EL (cell line): ENCODE measurements around the gene XCL1.
"Not testable (repeated sequence)": the region's sequence is repeated elsewhere in the genome, so short reads cannot be mapped to it uniquely, and the experiment has no call there.

Experiments used
- DNase-seq: peaks from one replicate; pipeline ENCODE4 v3.0.0-alpha.2; 2016

Gene XCL1, protein sequence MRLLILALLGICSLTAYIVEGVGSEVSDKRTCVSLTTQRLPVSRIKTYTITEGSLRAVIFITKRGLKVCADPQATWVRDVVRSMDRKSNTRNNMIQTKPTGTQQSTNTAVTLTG

GRCh38 chr1:168576245-168576688 is at the start of gene XCL1:
Gene XCL1 (plus strand): TSS chr1:168576605. CDS start chr1:168576638, 33 bp downstream.
- DNase-seq: not testable (repeated sequence)

GRCh38 chr1:168529518-168529917 is 46.9 kb upstream of the XCL1 start:
- no peak for DNase-seq

GRCh38 chr1:168531615-168532345 is 44.6 kb upstream of the XCL1 start:
- DNase-seq: no peak

- no peak for DNase-seq
Observed at GRCh38 chr1:168535536-168535935, 40.9 kb upstream of the XCL1 start.

- DNase-seq: not testable (repeated sequence)
Observed at GRCh38 chr1:168540798-168541197, 35.6 kb upstream of the XCL1 start.

- DNase-seq: not testable (repeated sequence)
Observed at GRCh38 chr1:168542978-168543377, 33.4 kb upstream of the XCL1 start.

DNA sequence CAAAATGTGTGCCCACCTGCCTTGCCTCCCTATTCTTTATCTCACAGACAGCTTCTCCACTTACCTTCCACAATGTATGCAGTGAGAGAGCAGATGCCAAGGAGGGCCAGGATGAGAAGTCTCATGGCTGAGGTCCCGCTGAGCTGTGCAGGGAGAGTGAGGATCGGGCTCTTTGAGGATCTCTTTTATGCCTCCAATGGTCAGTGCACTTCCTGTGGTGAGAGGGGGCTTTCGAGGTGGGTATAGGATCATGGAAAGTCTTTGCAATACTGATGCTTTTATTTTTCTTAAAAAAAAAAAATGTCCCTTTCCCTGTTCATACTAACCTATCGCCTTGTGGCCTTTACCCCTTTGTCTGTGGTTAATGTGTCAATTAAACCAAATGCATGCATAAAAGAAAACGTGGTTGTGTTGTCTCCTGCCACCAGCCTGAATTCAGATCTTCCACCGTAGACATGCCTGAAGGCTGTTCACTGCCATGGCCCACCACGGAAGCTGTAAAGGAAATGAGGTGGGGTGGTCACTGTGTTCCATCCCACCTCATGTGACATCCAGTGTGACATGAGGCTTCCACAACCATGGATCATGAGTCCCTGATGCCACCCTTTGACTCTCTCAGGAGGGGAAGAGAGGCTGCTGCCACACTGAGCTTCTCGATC is 32.4 kb upstream of the XCL1 start, which contains the start of gene XCL2:
XCL2 (minus strand) TSS at position 158 of the 659 bp plus-strand sequence; CDS start at position 125, 33 bp downstream.
- DNase-seq: not testable (repeated sequence)

GRCh38 chr1:168545678-168546552 is 30.5 kb upstream of the XCL1 start:
- DNase-seq: peak; percentile 45

DNA sequence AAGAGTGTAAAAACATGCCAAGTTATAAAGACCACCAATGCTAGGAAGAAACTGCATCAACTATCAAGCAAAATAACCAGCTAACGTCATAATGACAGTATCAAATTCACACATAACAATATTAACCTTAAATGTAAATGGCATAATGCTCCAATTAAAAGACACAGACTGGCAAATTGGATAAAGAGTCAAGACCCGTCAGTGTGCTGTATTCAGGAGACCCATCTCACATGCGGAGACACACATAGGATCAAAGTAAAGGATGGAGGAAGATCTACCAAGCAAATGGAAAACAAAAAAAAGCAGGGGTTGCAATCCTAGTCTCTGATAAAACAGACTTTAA is 29.9 kb upstream of the XCL1 start:
- DNase-seq: not testable (repeated sequence)

DNA sequence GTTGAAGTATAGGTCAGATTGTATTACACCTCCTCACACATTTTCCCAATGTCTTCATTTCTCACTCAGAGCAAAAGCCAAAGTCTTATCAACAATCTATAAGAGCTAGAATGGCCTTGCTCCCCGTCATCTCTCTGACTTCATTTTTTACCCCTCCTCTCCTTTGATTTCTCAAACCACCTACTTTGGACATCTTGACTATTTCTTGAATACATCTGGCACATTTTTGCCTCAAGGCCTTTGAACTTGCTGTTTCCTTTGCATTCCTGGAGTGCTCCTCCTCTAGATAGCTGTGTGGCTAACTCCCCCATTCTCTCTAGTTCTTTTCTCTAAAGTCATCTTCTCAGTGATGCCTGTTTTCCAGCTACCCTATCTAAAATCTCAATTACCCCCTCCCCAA is 25.4 kb upstream of the XCL1 start:
- DNase-seq: peak; percentile 28

- no peak for DNase-seq
Observed at GRCh38 chr1:168551688-168552087, 24.7 kb upstream of the XCL1 start.

- DNase-seq: no peak
Observed at GRCh38 chr1:168552961-168553360, 23.4 kb upstream of the XCL1 start.

DNA sequence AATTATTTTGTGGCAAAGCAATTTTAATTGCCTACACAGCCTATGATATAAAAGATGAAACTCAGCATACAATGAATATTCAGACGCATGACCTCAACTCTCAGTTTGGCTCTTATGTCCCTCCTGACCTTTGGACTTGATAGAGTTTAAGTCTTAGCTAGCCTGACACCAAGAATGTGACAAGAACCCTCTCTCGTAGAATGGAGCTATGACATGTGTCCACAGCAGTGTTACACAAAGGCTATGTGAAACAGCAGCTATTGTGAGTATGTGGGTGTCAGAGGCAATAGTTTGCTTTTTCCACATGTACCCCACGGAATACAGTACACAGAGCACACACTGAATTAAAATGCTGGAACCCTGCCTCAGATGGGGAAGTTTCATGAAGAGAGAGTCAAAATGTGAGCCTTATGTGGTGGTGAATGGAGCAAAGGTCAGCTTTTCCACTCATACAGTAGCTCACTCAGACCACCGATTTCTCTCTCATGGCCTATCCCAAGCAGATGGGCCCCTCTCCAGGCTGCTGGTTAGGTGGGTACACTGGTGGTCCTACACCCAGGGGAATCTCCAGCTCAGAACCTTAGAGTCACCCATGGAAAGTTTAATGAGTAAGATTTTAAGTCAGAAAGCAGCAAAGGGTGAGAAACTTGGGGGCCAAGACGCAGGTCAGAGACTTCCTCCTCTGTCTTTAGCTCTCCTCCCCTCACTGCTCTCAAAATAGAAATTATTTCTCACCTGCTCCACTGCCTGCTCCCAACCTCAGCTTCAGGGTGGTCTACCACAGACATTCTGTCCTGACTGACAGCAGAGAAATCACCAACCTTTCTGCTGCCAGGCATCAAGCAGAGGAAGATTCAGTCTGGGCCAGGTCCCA is 22.5 kb upstream of the XCL1 start:
- DNase-seq: no peak

DNA sequence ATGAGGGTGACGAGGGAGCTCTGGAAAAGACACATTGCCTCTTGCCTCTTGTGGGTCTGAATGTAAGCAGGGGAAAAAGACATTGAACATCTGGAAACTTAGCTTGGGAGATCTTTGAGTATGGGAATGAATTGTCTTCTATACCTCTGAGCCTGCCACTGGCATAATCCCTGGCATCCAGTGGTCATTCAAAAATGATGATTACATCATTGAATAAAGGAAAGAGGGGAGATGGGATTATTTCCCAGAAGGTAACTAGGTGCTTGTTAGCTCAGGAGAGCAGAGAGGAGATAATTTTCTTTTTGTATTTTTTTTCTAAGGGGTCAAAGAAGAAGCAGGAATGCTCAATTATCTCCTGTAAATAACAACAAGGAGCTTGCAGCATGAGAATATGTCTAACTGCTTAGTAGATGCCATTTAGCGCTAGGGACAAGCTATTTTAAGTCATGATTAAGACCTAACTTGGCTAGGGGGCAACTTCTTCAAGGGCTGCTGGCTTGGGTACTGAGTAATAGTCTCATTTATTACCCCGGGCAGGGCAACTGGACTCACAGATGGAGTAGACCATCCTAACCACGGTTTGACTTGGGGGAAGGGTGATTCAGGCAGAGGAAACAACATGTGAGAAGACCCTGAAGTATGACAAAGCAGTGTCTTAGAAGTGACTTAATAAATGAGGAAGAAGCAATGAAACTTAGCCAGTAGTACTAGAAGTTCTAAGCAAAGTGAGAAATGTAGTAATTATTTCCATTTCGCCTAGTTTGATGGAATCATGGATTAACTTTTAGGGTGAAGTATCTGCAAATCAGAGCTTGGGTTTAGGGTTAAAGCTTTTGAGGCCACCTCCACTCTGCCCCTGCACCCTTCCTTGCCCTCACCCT is 21.6 kb upstream of the XCL1 start:
- DNase-seq: no peak

- DNase-seq: no peak
Observed at GRCh38 chr1:168555508-168556046, 20.8 kb upstream of the XCL1 start.

DNA sequence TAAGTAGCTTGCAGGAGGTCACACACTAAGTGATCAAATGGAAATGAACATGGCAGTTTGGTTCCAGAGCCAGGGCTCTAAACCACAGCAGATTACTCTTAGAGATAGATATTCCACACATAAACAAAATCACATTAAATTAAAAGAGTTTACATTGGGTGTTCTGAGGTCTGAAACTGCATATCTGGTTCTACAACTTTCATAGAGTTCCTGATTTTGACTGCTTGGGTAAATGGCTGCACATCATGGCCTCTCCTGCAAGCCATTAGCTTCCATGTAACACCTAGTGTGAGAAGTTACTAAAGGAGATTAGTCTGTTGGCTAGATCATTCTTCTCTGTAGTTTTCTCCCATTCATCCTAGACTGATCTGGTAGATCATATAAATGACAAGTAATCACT is 19.8 kb upstream of the XCL1 start:
- no peak for DNase-seq

DNA sequence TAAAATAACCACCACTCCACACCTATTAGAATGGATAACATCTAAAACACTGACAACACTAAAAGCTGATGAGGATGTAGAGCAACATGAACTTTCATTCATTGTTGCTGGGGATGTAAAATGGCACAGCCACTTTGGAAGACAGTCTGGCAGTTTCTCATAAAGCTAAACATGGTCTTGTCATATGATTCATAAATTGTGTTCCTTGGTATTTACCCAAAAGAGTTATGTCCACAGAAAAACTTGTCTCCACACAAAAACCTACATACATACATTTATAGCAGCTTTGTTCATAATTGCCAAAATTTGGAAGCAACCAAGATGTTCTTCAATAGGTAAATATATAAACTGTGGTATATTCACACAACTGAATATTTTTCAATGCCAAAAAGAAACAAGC is 16.0 kb upstream of the XCL1 start:
- DNase-seq: no peak

DNA sequence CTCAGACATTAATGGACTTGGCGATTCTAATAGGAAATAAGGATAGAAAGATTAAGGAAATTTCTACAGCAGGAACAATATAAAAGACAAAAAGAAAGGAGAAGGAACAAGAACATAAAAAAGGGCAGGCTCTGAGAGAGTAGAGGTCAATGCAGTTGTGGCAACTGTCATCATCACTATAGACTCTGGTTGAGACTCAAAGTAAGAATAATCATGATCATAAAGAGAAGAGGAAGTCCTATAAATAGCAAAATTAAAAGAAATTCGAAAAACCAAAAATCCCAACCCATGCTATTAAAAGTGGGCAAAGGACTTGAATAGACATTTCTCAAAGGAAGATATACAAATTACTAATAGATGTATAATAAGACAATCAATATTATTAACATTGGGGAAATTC is 14.4 kb upstream of the XCL1 start:
- no peak for DNase-seq

DNA sequence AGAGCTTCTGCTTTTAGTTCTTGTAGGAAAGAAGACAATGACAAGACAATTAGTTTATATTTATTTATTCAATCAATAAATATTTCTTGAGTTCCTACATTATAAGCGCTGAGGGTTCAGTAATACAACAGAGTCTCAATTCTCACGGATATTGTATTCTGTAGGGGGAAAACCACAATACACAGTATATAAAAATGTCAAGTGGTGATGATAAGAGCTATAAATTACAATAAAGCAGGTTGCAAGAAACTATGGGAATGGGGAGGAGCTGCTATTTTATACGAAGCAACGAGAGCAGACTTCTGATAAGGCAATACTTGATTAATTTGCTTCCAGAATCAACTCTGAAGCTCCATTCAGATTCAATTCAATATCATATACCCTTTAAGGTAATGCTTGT is 10.6 kb upstream of the XCL1 start:
- no peak for DNase-seq

GRCh38 chr1:168567007-168567406 is 9.4 kb upstream of the XCL1 start:
- DNase-seq: no peak

DNA sequence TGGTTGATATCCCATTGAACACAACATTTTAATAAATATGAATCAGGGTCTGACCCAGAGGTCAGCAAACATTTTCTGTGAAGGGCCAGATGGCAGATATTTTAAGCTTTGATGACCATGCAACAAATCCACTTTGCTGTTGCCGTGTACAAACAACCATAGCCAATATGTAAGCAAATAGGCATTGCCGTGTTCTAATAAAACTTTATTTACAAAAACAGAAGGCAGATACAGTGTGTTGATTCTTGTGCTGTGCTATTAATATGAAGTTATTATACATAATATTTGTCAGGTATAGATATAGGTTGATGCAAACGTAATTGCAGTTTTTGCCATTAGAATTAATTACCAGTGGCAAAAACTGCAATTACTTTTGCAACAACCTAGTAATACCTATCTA is 8.8 kb upstream of the XCL1 start:
- no peak for DNase-seq
